ENCODE data around the gene NGEF. TPM values are rescaled to one million over a fixed set of nuclear protein-coding genes. Genes with fewer than 3 reads are reported as not detected.

Gene NGEF
- under 1 TPM in 1 of 2 experiments, not detected in 1; 0.63 TPM for total RNA-seq

- Mint-ChIP-seq H3K9me3 (no peaks in the 10 kb centered on the region), H3K27me3 (no peaks in the 10 kb centered on the region), H3K4me3 (no peak within 1 kb of the TSS), H3K27ac (no peak within 1 kb of the TSS), H3K4me1 (ENCODE audit: low read depth) (no peaks in the 10 kb centered on the region), H3K36me3 (ENCODE audit: low read depth) (no peaks in the 10 kb centered on the region)
- ATAC-seq (no peak), DNase-seq (no peak)
- CTCF ChIA-PET, result no interaction called here
- POLR2A ChIA-PET, result no interaction called here
- intact Hi-C loops (cut with micrococcal nuclease), result no loop called here
- no peak for TF ChIP-seq CTCF (IDR thresholded peaks at IDR 0.05)
Measured at GRCh38 chr2:233013027-233013461, at the start of gene NGEF. NGEF (minus strand) TSS chr2:233013256; CDS start chr2:232974890, 38,366 bp downstream.

GRCh38 chr2:233062451-233062850, 49.4 kb upstream of the NGEF start:
- Mint-ChIP-seq H3K4me3 (peak overlapping the region; percentile 89), H3K36me3 (ENCODE audit: low read depth) (peaks cover 16% of the 10 kb centered on the region), H3K9me3 (peaks cover 1% of the 10 kb centered on the region), H3K4me1 (ENCODE audit: low read depth) (peaks cover 50% of the 10 kb centered on the region), H3K27ac (peak overlapping the region; percentile 97), H3K27me3 (no peaks in the 10 kb centered on the region)
- TF ChIP-seq CTCF (IDR thresholded peaks at IDR 0.05), result no peak
- DNase-seq, result no peak
- ChIA-PET POLR2A (interaction anchor here (0.6 to 6.7 kb wide), 2 partner anchors 18 to 38 kb away, joined by 3 to 119 read pairs; no protein-coding TSS in a partner anchor), CTCF (interaction anchor here (3.8 to 6.4 kb wide), 2 partner anchors 9 to 21 kb away, joined by 24 to 38 read pairs; no protein-coding TSS in a partner anchor)
- intact Hi-C loops (cut with micrococcal nuclease), result loop anchor here (5.0 kb wide), 2 partner anchors 40 to 190 kb away; partner anchors contain the start of gene ATG16L1
- ATAC-seq, result no peak

GRCh38 chr2:233061591-233062450, 48.8 kb upstream of the NGEF start:
- Mint-ChIP-seq H3K36me3 (ENCODE audit: low read depth) (peaks cover 10% of the 10 kb centered on the region), H3K27me3 (no peaks in the 10 kb centered on the region), H3K4me3 (peak overlapping the region; percentile 89), H3K27ac (peak overlapping the region; percentile 97), H3K9me3 (no peaks in the 10 kb centered on the region), H3K4me1 (ENCODE audit: low read depth) (peaks cover 44% of the 10 kb centered on the region)
- ChIA-PET CTCF (interaction anchor here (0.8 to 6.4 kb wide), 10 partner anchors 8 to 190 kb away, joined by 3 to 38 read pairs (median 16); partner anchors contain the start of gene ATG16L1), POLR2A (interaction anchor here (0.9 to 6.7 kb wide), 9 partner anchors 9 to 211 kb away, joined by 3 to 119 read pairs (median 7); partner anchors contain the start of gene ATG16L1)
- peak; percentile 63 for TF ChIP-seq CTCF (IDR thresholded peaks at IDR 0.05)
- DNase-seq (peak; percentile 74), ATAC-seq (peak; percentile 45)
- intact Hi-C loops (cut with micrococcal nuclease), result loop anchor here (2.0 to 5.0 kb wide), 3 partner anchors 15 to 190 kb away; partner anchors contain the start of gene ATG16L1

- DNase-seq, result peak; percentile 79
- POLR2A ChIA-PET, result interaction anchor here (0.6 to 6.7 kb wide), 16 partner anchors 9 to 364 kb away, joined by 3 to 119 read pairs (median 6); partner anchors contain the start of genes ATG16L1 and GIGYF2
- no peaks in the 10 kb centered on the region for H3K9me3 Mint-ChIP-seq
- no peaks in the 10 kb centered on the region for H3K27me3 Mint-ChIP-seq
- peak overlapping the region; percentile 89 for H3K4me3 Mint-ChIP-seq
- peaks cover 39% of the 10 kb centered on the region for H3K4me1 Mint-ChIP-seq (ENCODE audit: low read depth)
- CTCF ChIA-PET, result interaction anchor here (0.7 to 6.4 kb wide), 19 partner anchors 8 to 290 kb away, joined by 3 to 38 read pairs (median 4); partner anchors contain the start of gene ATG16L1
- peak; percentile 34 for ATAC-seq
- peak overlapping the region; percentile 97 for H3K27ac Mint-ChIP-seq
- H3K36me3 Mint-ChIP-seq (ENCODE audit: low read depth), result peaks cover 4% of the 10 kb centered on the region
- intact Hi-C loops (cut with micrococcal nuclease), result loop anchor here (2.0 to 5.0 kb wide), 3 partner anchors 16 to 191 kb away; partner anchors contain the start of gene ATG16L1
- no peak for TF ChIP-seq CTCF (IDR thresholded peaks at IDR 0.05)
Measured at GRCh38 chr2:233060980-233061590, 48.0 kb upstream of the NGEF start.
